ENCODE data around the gene EIF4A3.

- TF ChIP-seq CTCF (conservative IDR thresholded peaks at IDR 0.05; ENCODE audit: low read length) (no peak), EZH2phosphoT487 (IDR thresholded peaks at IDR 0.05; ENCODE audit: borderline replicate concordance, low read depth, low read length) (no peak)
These were observed 47.5 kb downstream of the EIF4A3 start for GRCh38 chr17:80099291-80100034.
